RPMI8226 (cell line): Measurements from ENCODE around the gene TNFRSF8.
"Not testable (repeated sequence)": the region's sequence is repeated elsewhere in the genome, so short reads cannot be mapped to it uniquely, and the experiment has no call there.

Experiments used
- DNase-seq: peaks from one replicate; pipeline ENCODE4 v3.0.0-alpha.2; 2015

Gene TNFRSF8

DNA sequence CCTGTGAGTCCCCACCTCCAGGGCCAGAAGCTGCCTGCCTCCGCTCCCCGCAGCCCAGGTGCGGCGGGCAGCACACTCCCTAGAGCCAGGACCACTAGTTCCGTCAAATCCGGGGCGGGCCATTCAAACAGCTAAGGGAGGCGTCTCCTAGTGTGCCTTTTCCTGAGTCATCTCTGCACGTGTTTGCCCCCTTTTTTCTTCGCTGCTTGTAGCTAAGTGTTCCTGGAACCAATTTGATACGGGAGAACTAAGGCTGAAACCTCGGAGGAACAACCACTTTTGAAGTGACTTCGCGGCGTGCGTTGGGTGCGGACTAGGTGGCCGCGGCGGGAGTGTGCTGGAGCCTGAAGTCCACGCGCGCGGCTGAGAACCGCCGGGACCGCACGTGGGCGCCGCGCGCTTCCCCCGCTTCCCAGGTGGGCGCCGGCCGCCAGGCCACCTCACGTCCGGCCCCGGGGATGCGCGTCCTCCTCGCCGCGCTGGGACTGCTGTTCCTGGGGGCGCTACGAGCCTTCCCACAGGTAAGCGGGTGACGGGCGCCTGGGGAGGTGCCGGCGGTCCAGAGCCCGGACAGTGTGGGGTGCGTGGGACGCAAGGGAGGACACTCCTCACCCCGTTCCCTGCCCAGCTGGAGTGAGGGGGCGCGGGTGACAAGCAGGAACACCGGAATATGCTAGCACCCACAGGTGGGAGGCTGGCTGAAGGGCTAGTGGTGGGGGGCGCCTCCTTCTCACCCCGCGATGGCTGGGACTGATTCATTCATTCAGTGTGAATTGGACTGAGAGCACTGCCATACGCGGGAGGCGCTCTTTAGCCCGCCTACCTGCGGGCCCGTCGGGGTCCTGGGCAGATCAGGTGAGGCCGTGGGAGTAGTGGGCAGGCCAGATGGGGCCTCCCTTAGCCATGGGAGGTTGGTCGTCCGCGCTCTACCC lies at the start of gene TNFRSF8:
TNFRSF8 (plus strand) TSS at position 163 of the 932 bp plus-strand sequence; CDS start at position 459, 296 bp downstream.
- peak; percentile 65 for DNase-seq

DNA sequence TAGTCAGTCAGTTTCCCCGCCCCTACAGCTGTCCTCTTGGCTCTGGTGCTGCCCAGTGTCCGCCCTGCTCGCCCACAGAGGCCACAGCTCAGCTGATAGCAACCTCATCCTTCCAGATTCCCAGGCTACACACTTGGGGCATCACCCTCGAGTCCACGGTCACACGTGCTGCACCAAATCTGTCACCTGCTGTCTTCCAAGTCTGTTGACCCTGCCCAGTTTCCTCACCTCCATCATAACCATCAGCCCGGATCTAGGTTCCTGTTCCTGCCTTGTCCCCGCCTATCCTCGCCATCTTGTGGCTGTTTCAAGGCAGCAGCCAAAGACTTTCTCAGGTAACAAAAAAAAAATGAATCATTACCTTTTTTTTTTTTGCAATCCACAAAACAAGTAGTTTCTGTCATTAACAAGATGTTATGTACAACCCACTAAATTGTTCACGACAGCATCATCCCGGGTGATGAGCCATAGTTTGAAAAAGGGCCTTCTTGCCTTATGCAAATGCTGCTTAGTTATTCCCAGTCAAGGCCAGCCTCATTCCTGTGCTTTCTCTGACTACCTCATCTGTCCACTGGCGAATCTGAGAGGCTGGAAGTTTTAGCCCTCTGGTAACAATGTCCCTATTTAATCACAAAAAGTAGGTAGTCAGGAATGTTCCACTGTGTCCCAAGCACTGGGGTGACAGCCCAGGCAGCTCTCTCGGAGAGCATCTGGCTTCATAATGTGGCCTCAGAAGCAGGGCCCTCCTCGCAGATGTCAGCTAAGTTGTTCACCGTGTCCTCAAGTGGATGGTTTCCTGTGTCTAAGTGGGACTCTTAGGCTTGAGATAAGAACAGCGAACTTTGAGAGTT lies 48.7 kb upstream of the TNFRSF8 start:
- DNase-seq, result peak; percentile 37

DNA sequence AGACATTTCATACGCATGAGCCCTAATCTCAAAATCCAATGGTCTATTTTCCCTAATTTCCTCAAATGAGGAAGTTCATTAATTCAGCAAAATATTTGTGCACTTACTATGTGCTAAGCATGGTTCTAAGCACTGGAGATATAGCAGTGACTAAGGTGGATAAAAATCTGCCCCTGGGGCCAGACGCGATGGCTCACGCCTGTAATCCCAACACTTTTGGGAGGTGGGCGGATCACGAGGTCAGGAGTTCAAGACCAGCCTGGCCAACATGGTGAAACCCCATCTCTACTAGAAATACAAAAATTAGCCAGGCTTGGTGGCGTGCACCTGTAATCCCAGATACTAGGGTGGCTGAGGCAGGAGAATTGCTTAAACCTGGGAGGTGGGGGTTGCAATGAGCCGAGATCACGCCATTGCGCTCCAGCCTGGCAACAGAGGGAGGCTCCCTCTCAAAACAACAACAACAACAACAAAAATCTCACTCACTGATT lies 48.1 kb upstream of the TNFRSF8 start:
- DNase-seq, result no peak

DNA sequence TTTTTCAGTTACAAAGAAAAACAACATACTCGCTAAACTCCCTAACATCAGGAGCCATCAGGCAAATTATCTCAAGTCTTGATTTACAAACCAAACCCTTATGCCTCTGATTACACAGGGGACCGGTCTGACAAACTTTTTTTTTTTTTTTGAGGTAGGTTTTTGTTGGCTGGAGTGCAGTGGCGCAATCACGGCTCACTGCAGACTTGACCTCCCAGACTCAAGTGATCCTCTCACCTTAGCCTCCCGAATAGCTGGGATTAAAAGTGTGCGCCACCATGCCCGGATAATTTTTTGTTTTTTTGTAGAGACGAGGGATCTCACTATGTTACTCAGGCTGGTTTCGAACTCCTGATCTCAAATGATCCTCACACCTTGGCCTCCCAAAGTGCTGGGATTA lies 47.6 kb upstream of the TNFRSF8 start:
- DNase-seq, result no peak

- no peak for DNase-seq
Measured at GRCh38 chr1:12016182-12016581, 46.9 kb upstream of the TNFRSF8 start.

GRCh38 chr1:12019858-12020509 lies 43.1 kb upstream of the TNFRSF8 start:
- DNase-seq, result peak; percentile 14

- no peak for DNase-seq
Measured at GRCh38 chr1:12021616-12022015, 41.5 kb upstream of the TNFRSF8 start.

DNA sequence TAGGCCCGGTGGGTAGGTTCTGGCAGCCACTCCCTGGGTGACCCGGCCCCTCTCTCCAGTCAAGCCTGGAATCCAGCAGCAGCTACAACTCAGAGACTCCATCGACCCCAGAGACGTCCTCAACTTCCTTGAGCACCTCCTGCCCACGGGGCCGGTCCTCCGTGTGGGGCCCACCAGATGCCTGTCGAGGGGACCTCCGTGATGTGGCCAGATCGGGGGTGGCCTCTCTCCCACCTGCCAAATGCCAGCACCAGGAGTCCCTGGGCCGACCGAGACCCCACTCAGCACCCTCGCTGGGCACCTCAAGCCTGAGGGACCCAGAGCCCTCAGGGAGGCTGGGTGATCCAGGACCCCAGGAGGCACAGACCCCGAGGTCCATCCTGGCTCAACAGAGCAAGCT lies 41.1 kb upstream of the TNFRSF8 start:
- no peak for DNase-seq

DNA sequence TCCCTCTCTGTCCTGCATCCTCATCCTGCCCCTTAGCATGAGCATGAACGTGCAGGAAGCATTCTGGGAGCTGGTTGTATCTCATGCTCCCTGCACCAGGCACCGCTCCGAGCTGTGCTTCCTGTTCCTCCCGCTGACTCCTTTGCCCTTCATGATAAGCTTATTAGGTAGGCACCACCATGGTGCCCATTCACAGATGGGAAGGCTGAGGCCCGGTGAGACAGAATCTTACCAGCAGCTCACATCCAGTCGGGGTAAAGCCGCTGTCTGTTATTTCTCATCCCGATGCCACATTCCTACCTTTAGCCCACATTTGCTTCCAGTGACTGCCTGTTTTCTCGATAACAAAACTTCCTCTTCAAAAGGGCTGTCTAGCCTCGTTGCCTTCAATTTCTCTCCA lies 36.5 kb upstream of the TNFRSF8 start:
- no peak for DNase-seq

DNA sequence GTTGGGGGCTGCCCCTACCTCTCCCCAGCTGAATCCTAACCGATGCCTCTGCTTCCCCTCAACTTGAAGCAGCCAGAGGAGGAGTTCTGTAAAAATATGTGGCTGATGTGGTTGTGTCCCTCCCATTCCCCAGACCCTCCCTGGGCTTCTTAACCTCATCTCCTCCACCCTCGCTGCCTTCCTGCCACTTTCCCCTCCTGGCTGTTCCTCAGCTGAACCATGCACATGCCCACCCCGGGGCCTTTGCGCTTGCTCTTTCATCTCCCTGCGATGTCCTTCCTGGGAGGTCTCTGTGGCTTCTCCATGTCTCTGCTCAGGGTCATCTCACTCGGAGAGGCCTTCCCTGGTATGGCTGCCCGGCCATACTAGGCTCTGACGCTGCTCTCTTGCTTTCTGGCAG lies 34.9 kb upstream of the TNFRSF8 start:
- DNase-seq, result no peak

DNA sequence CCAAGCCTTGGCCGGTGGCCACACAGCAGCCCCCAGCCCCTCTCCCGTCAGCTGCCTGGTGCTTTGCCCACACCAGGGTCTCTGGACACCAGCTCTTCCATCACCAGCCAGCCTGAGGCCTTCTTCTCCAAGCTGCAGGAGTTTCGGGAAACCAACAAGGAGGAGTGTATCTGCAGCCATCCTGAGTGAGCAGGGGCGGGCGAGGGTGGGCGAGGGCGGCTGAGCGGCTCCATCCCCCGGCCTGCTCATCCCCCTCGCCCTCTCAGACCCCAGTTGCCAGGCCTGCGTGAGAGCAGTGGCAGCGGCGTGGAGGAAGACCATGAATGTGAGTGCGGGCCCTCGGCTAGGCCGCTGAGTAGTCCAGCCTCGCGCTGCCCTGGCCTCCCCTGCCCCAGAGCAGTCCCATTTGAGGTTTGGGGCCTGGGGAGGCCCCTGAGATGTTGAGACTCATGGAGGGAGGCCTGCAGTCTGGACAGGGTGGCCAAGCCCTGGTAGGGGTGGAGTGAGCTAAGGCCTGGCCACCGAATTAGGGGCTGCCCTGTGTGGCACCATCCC lies 34.1 kb upstream of the TNFRSF8 start:
- no peak for DNase-seq

- DNase-seq, result no peak
Measured at GRCh38 chr1:12029720-12030339, 33.3 kb upstream of the TNFRSF8 start.

DNA sequence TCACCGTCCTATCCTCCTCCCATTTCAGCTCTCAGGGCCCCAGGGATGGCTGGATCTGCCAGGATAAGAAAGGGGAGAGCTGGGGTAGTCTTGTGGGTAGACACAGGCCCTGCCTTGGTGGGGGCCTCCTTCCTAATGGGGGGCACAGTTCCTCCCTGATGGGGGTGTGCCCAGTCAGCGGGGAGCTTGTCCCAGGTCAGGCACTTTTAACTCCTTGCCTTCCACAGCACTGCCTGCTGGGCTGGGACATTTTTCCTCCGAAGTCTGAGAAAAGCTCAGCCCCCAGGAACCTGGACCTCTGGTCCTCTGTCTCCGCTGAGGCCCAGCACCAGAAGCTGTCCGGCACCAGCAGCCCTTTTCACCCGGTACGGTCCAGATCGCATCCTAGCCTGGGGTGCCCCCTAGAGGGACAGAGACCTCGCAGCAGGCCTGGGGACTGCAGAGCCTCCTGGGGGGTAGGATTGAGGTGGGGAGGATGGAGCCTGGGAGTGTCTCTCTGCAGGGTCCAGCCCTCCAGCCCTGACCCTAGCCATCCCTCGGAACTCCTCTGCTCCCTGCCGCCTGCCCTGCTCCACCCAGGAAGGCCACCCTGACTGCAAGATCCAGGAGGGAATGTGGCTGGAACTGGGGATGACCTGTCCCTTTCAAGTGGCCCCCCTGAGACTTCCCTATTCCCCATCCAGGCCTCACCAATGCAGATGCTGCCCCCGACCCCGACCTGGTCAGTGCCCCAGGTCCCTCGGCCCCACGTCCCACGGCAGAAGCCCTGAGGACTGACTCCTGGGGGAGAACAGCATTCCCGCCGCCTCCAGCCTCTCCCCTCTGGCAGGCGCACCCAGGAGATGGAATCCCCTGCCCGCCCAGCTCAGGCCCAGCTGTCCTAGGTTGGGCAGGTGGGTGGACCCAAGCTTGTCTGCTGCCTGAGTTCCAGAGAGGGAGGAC lies 31.8 kb upstream of the TNFRSF8 start:
- peak; percentile 38 for DNase-seq

GRCh38 chr1:12032161-12032621 lies 30.9 kb upstream of the TNFRSF8 start:
- no peak for DNase-seq

- not testable (repeated sequence) for DNase-seq
Measured at GRCh38 chr1:12033441-12033840, 29.7 kb upstream of the TNFRSF8 start.

GRCh38 chr1:12034381-12034801 lies 28.7 kb upstream of the TNFRSF8 start:
- DNase-seq, result no peak

- no peak for DNase-seq
Measured at GRCh38 chr1:12035312-12035711, 27.8 kb upstream of the TNFRSF8 start.

- no peak for DNase-seq
Measured at GRCh38 chr1:12037486-12038355, 25.4 kb upstream of the TNFRSF8 start.

GRCh38 chr1:12038356-12039163 lies 24.5 kb upstream of the TNFRSF8 start:
- DNase-seq, result no peak
